Fibroblast of lung (primary cell): ENCODE measurements around the gene WDFY2. TPM values are rescaled to one million over a fixed set of nuclear protein-coding genes. Genes with fewer than 3 reads are reported as not detected.

Experiments
- DNase-seq, 2 donors: peaks; one replicate each; pipeline versions ENCODE4 v3.0.0 to v3.0.0-alpha.2; 2010; ENCODE audit warnings: low read depth in 2 of 2
- H2AFZ ChIP-seq: 2 replicates; pipeline ENCODE4 v1.5.1; 2012; ENCODE audit warnings: low read length, control low read depth, inconsistent platforms
- H3K27ac ChIP-seq: 2 replicates; pipeline ENCODE4 v1.5.1; 2011; ENCODE audit warnings: low read length, control low read depth; ENCODE audit not compliant: insufficient read depth
- H3K27me3 ChIP-seq: 2 replicates; pipeline ENCODE4 v1.5.1; 2011; ENCODE audit warnings: mild to moderate bottlenecking, low read length; ENCODE audit not compliant: control insufficient read depth, insufficient read depth
- H3K36me3 ChIP-seq: 2 replicates; pipeline ENCODE4 v1.5.1; 2011; ENCODE audit warnings: low read length; ENCODE audit not compliant: control insufficient read depth, insufficient read depth
- H3K4me1 ChIP-seq: 2 replicates; pipeline ENCODE4 v1.5.1; 2011; ENCODE audit warnings: low read length; ENCODE audit not compliant: control insufficient read depth, insufficient read depth; ENCODE audit errors: extremely low read depth
- H3K4me2 ChIP-seq: 2 replicates; pipeline ENCODE4 v1.5.1; 2011; ENCODE audit warnings: low read length, control low read depth; ENCODE audit not compliant: insufficient read depth; ENCODE audit errors: extremely low read depth
- H3K4me3 ChIP-seq, 4 experiments: fragments of 200-600 bp in 1 of 4; sonication (generic) in 1 of 4; replicated peaks in 1 of 4; 2 replicates each; pipeline ENCODE4 v1.5.1; 2011 to 2016; ENCODE audit warnings: low read length in 4 of 4, low read depth in 3 of 4, mild to moderate bottlenecking in 3 of 4, control low read depth in 2 of 4, inconsistent platforms in 1 of 4, mixed read lengths in 1 of 4; ENCODE audit not compliant: insufficient read depth in 1 of 4; ENCODE audit errors: control extremely low read depth in 1 of 4
- H3K79me2 ChIP-seq: 2 replicates; pipeline ENCODE4 v1.5.1; 2012; ENCODE audit warnings: mild to moderate bottlenecking, low read length, inconsistent platforms; ENCODE audit not compliant: control insufficient read depth, insufficient read depth
- H3K9ac ChIP-seq: 2 replicates; pipeline ENCODE4 v1.5.1; 2011; ENCODE audit warnings: mild to moderate bottlenecking, low read length, control low read depth; ENCODE audit not compliant: insufficient read depth
- H3K9me3 ChIP-seq: 2 replicates; pipeline ENCODE4 v1.5.1; 2012; ENCODE audit warnings: low read depth, low read length; ENCODE audit not compliant: control insufficient read depth, insufficient read depth
- H4K20me1 ChIP-seq: 2 replicates; pipeline ENCODE4 v1.5.1; 2011; ENCODE audit warnings: low read length; ENCODE audit not compliant: control insufficient read depth, insufficient read depth; ENCODE audit errors: extremely low read depth
- CTCF ChIP-seq, 2 donors: IDR thresholded peaks in 1 of 2; conservative IDR thresholded peaks in 1 of 2; 1 replicate in 1 of 2; 2 replicates in 1 of 2; pipeline ENCODE4 v1.5.1; 2011 to 2012; ENCODE audit warnings: low read length in 2 of 2, control low read depth in 1 of 2, inconsistent platforms in 1 of 2, low read depth in 1 of 2, mild to moderate bottlenecking in 1 of 2
- EZH2 ChIP-seq: IDR thresholded peaks from 2 replicates; pipeline ENCODE4 v1.5.1; 2012; ENCODE audit warnings: low read length, control low read depth, mild to moderate bottlenecking; ENCODE audit errors: missing control alignments
- polyA plus RNA-seq, 2 donors: library from polyadenylated mRNA; depleted of rRNA in 1 of 2; stranded (reverse) in 1 of 2; unstranded in 1 of 2; fragments of >200 nt; gene quantifications; 2 replicates each; pipeline ENCODE4 v1.2.1, GENCODE V29; 2011 to 2012; ENCODE audit warnings: missing spikeins in 1 of 2
- total RNA-seq: library from RNA; depleted of rRNA; stranded (reverse); fragments of >200 nt; gene quantifications from 2 replicates; pipeline ENCODE4 v1.2.1, GENCODE V29; 2014

WDFY2 gene
- total and polyA plus RNA-seq, 2 donors (not counting 1 experiment from before 2014, with no cell fraction given), result 4.9 to 9.2 TPM

GRCh38 chr13:51594432-51594831 is 10.2 kb downstream of the WDFY2 start:
- peaks cover 61% of the 10 kb centered on the region for H3K79me2 ChIP-seq
- H3K27ac ChIP-seq, result no peak overlapping the region
- H2AFZ ChIP-seq, result no peak overlapping the region
- H3K4me1 ChIP-seq, result peaks cover 14% of the 10 kb centered on the region
- TF ChIP-seq EZH2, result no peak
- TF ChIP-seq CTCF (conservative IDR thresholded peaks at IDR 0.05 in 1 of 2, IDR thresholded peaks at IDR 0.05 in 1 of 2; ENCODE audit: low read depth in 1 of 2, low read length in 2 of 2), result no peak
- no peaks in the 10 kb centered on the region for H3K36me3 ChIP-seq
- H4K20me1 ChIP-seq, result no peaks in the 10 kb centered on the region
- no peak for DNase-seq
- H3K9me3 ChIP-seq, result no peaks in the 10 kb centered on the region
- no peaks in the 10 kb centered on the region for H3K27me3 ChIP-seq
- no peak overlapping the region for H3K4me2 ChIP-seq
- H3K9ac ChIP-seq, result no peak overlapping the region
- no peak overlapping the region for H3K4me3 ChIP-seq

- H3K9ac ChIP-seq, result no peak overlapping the region
- DNase-seq, result no peak
These were observed 11.2 kb downstream of the WDFY2 start for GRCh38 chr13:51595416-51595815.

GRCh38 chr13:51596541-51596940 is 12.3 kb downstream of the WDFY2 start:
- Histone ChIP-seq H3K4me3 (no peak overlapping the region), H3K9ac (no peak overlapping the region), H3K79me2 (peaks cover 65% of the 10 kb centered on the region), H2AFZ (no peak overlapping the region), H3K36me3 (no peaks in the 10 kb centered on the region), H3K27ac (no peak overlapping the region), H3K4me2 (no peak overlapping the region), H3K4me1 (peaks cover 2% of the 10 kb centered on the region), H3K9me3 (no peaks in the 10 kb centered on the region), H4K20me1 (no peaks in the 10 kb centered on the region), H3K27me3 (no peaks in the 10 kb centered on the region)
- no peak for DNase-seq
- TF ChIP-seq EZH2, result no peak
- TF ChIP-seq CTCF (conservative IDR thresholded peaks at IDR 0.05 in 1 of 2, IDR thresholded peaks at IDR 0.05 in 1 of 2; ENCODE audit: low read depth in 1 of 2, low read length in 2 of 2), result no peak

More at GRCh38 chr13:51595416-51595815, 11.2 kb downstream of the WDFY2 start:
- H3K4me3 ChIP-seq, result no peak overlapping the region
- H3K9me3 ChIP-seq, result no peaks in the 10 kb centered on the region
- no peak overlapping the region for H3K27ac ChIP-seq
- H3K4me2 ChIP-seq, result no peak overlapping the region
- H4K20me1 ChIP-seq, result no peaks in the 10 kb centered on the region
- no peaks in the 10 kb centered on the region for H3K27me3 ChIP-seq
- peaks cover 59% of the 10 kb centered on the region for H3K79me2 ChIP-seq
- no peaks in the 10 kb centered on the region for H3K36me3 ChIP-seq
- no peak overlapping the region for H2AFZ ChIP-seq
- peaks cover 5% of the 10 kb centered on the region for H3K4me1 ChIP-seq
- TF ChIP-seq CTCF (conservative IDR thresholded peaks at IDR 0.05 in 1 of 2, IDR thresholded peaks at IDR 0.05 in 1 of 2; ENCODE audit: low read depth in 1 of 2, low read length in 2 of 2) (no peak), EZH2 (no peak)
